HEK293 (cell line): Measurements from ENCODE around the gene TMEM259.

Experiments used
- CTCF ChIA-PET: fragments of 350-600 bp; formaldehyde crosslinking; extraction: SDS; loops from one replicate; lab custom pipeline; 2021; ENCODE audit warnings: antibody characterized with exemption; lab: Yijun Ruan, JAX
- POLR2A ChIA-PET: fragments of 300-600 bp; formaldehyde crosslinking; extraction: SDS; loops from one replicate; lab custom pipeline; 2020; ENCODE audit warnings: antibody characterized with exemption, inconsistent platforms; lab: Yijun Ruan, JAX
- H3K27ac ChIP-seq: fragments of 200-500 bp; sonication (Bioruptor generic); 2 replicates; pipeline ENCODE4 v1.5.1; 2014; ENCODE audit warnings: low read depth, low read length, control low read depth, inconsistent platforms; ENCODE audit errors: extremely low read depth
- H3K36me3 ChIP-seq, 2 experiments: fragments of 200-500 bp in 1 of 2; sonication (Bioruptor generic) in 1 of 2; 1 replicate in 1 of 2; 2 replicates in 1 of 2; pipeline ENCODE4 v1.5.1; 2014 to 2017; ENCODE audit warnings: inconsistent platforms in 2 of 2, low read length in 2 of 2; ENCODE audit not compliant: control insufficient read depth in 2 of 2, insufficient read depth in 1 of 2
- H3K4me1 ChIP-seq: fragments of 200-500 bp; sonication (Bioruptor generic); 2 replicates; pipeline ENCODE4 v1.5.1; 2014; ENCODE audit warnings: mild to moderate bottlenecking, low read length, inconsistent platforms; ENCODE audit not compliant: control insufficient read depth, insufficient read depth
- H3K4me3 ChIP-seq: 2 replicates; pipeline ENCODE4 v1.5.1; 2011; ENCODE audit warnings: low read depth, mild to moderate bottlenecking, control low read depth, low read length, moderate library complexity
- H3K9me3 ChIP-seq: fragments of 200-500 bp; sonication (Bioruptor generic); 2 replicates; pipeline ENCODE4 v1.5.1; 2014; ENCODE audit warnings: low read depth, low read length, inconsistent platforms; ENCODE audit not compliant: control insufficient read depth, insufficient read depth
- HOXA7 ChIP-seq: sonication (generic); formaldehyde crosslinking; IDR thresholded peaks from 2 replicates; pipeline ENCODE4 v1.8.1; 2022; ENCODE audit warnings: missing genetic modification reagents, borderline replicate concordance
- REPIN1 ChIP-seq: fragments of 450-650 bp; formaldehyde crosslinking; IDR thresholded peaks from 2 replicates; pipeline ENCODE4 v1.5.1; 2017; ENCODE audit warnings: missing biosample characterization, missing genetic modification characterization, low read depth
- SCRT2 ChIP-seq: fragments of 450-650 bp; formaldehyde crosslinking; IDR thresholded peaks from 2 replicates; pipeline ENCODE4 v1.5.1; 2016; ENCODE audit warnings: missing biosample characterization, missing genetic modification characterization
- SETDB1 ChIP-seq: IDR thresholded peaks from one replicate; pipeline ENCODE4 v1.6.1; 2017; ENCODE audit warnings: mild to moderate bottlenecking, low read length, moderate library complexity, mixed read lengths; ENCODE audit not compliant: insufficient read length
- ZNF157 ChIP-seq: fragments of 450-650 bp; formaldehyde crosslinking; IDR thresholded peaks from 2 replicates; pipeline ENCODE4 v1.5.1; 2016; ENCODE audit warnings: missing biosample characterization, missing genetic modification characterization
- ZNF202 ChIP-seq: fragments of 450-650 bp; formaldehyde crosslinking; IDR thresholded peaks from 2 replicates; pipeline ENCODE4 v1.5.1; 2016; ENCODE audit warnings: missing biosample characterization, missing genetic modification characterization, borderline replicate concordance
- ZNF24 ChIP-seq: fragments of 450-650 bp; formaldehyde crosslinking; IDR thresholded peaks from 2 replicates; pipeline ENCODE4 v1.5.1; 2016; ENCODE audit warnings: missing biosample characterization, missing genetic modification characterization
- ZNF274 ChIP-seq, 2 experiments: fragments of 200-500 bp in 1 of 2; fragments of 450-650 bp in 1 of 2; sonication (Bioruptor generic) in 1 of 2; formaldehyde crosslinking in 1 of 2; IDR thresholded peaks; 2 replicates each; pipeline versions ENCODE4 v1.5.1 to v1.6.1; 2014 to 2016; ENCODE audit warnings: borderline replicate concordance in 1 of 2, inconsistent platforms in 1 of 2, low read length in 1 of 2, missing biosample characterization in 1 of 2, missing genetic modification characterization in 1 of 2
- ZNF404 ChIP-seq: fragments of 450-650 bp; formaldehyde crosslinking; IDR thresholded peaks from 2 replicates; pipeline ENCODE4 v1.5.1; 2017; ENCODE audit warnings: missing biosample characterization, missing genetic modification characterization
- ZNF416 ChIP-seq: fragments of 450-650 bp; formaldehyde crosslinking; IDR thresholded peaks from 2 replicates; pipeline ENCODE4 v1.5.1; 2016; ENCODE audit warnings: missing biosample characterization, missing genetic modification characterization
- ZNF658 ChIP-seq: fragments of 450-650 bp; formaldehyde crosslinking; IDR thresholded peaks from 2 replicates; pipeline ENCODE4; 2016; ENCODE audit warnings: missing biosample characterization, missing genetic modification characterization
- ZNF670 ChIP-seq: fragments of 450-650 bp; formaldehyde crosslinking; IDR thresholded peaks from 2 replicates; pipeline ENCODE4 v1.5.1; 2016; ENCODE audit warnings: missing biosample characterization, missing genetic modification characterization, low read depth
- ZNF768 ChIP-seq: fragments of 450-650 bp; formaldehyde crosslinking; IDR thresholded peaks from 2 replicates; pipeline ENCODE4 v1.5.1; 2018; ENCODE audit warnings: missing biosample characterization, mild to moderate bottlenecking, missing genetic modification characterization
- ZNF837 ChIP-seq: fragments of 450-650 bp; formaldehyde crosslinking; IDR thresholded peaks from 2 replicates; pipeline ENCODE4 v1.5.1; 2016; ENCODE audit warnings: missing biosample characterization, missing genetic modification characterization
- TF ChIP-seq, protein P1 (sequence below): fragments of 450-650 bp; formaldehyde crosslinking; IDR thresholded peaks from 2 replicates; pipeline ENCODE4 v1.5.1; 2016; ENCODE audit warnings: missing biosample characterization, missing genetic modification characterization
- TF ChIP-seq, protein P2 (sequence below): fragments of 450-650 bp; formaldehyde crosslinking; IDR thresholded peaks from 2 replicates; pipeline ENCODE4 v1.5.1; 2016; ENCODE audit warnings: missing biosample characterization, missing genetic modification characterization
- TF ChIP-seq, protein P3 (sequence below): fragments of 450-650 bp; formaldehyde crosslinking; IDR thresholded peaks from 2 replicates; pipeline ENCODE4 v1.5.1; 2016; ENCODE audit warnings: missing biosample characterization, missing genetic modification characterization
- TF ChIP-seq, protein P4 (sequence below): fragments of 450-650 bp; formaldehyde crosslinking; IDR thresholded peaks from 2 replicates; pipeline ENCODE4 v1.5.1; 2017; ENCODE audit warnings: missing biosample characterization, missing genetic modification characterization

The TMEM259 gene

DNA sequence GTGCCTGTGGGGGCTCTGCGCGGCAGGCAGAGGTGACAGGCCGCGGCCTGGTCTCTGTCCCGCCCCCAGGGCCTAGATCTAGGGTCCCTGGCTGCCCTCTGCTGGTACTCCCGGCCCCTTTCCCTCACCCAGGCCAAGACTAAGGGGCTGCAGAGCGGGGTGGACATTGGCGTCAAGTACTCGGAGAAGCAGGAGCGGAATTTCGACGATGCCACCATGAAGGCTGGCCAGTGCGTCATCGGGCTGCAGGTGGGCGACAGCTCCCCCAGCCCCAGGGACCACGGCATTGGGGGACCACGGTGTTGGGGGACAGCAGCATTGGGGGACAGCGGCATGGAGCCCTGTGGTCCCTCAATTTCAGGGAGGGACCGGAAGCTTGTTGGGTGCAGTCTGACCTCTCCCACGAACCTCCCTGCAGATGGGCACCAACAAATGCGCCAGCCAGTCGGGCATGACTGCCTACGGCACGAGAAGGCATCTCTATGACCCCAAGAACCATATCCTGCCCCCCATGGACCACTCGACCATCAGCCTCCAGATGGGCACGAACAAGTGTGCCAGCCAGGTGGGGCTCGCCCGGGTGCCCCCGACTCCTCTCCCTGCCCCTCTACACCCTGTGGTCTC, 15.2 kb upstream of the TMEM259 start:
- Histone ChIP-seq H3K4me3 (no peak overlapping the region), H3K9me3 (no peaks in the 10 kb centered on the region), H3K36me3 (peaks cover 0 to 13% of the 10 kb centered on the region in 2 experiments; a peak in 1 of 3 replicates), H3K4me1 (no peaks in the 10 kb centered on the region), H3K27ac (no peak overlapping the region)
- POLR2A ChIA-PET: no interaction called here
- no peak for TF ChIP-seq ZNF24
- TF ChIP-seq, protein P1, sequence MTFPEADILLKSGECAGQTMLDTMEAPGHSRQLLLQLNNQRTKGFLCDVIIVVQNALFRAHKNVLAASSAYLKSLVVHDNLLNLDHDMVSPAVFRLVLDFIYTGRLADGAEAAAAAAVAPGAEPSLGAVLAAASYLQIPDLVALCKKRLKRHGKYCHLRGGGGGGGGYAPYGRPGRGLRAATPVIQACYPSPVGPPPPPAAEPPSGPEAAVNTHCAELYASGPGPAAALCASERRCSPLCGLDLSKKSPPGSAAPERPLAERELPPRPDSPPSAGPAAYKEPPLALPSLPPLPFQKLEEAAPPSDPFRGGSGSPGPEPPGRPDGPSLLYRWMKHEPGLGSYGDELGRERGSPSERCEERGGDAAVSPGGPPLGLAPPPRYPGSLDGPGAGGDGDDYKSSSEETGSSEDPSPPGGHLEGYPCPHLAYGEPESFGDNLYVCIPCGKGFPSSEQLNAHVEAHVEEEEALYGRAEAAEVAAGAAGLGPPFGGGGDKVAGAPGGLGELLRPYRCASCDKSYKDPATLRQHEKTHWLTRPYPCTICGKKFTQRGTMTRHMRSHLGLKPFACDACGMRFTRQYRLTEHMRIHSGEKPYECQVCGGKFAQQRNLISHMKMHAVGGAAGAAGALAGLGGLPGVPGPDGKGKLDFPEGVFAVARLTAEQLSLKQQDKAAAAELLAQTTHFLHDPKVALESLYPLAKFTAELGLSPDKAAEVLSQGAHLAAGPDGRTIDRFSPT: peak; percentile 85
- TF ChIP-seq, protein P2, sequence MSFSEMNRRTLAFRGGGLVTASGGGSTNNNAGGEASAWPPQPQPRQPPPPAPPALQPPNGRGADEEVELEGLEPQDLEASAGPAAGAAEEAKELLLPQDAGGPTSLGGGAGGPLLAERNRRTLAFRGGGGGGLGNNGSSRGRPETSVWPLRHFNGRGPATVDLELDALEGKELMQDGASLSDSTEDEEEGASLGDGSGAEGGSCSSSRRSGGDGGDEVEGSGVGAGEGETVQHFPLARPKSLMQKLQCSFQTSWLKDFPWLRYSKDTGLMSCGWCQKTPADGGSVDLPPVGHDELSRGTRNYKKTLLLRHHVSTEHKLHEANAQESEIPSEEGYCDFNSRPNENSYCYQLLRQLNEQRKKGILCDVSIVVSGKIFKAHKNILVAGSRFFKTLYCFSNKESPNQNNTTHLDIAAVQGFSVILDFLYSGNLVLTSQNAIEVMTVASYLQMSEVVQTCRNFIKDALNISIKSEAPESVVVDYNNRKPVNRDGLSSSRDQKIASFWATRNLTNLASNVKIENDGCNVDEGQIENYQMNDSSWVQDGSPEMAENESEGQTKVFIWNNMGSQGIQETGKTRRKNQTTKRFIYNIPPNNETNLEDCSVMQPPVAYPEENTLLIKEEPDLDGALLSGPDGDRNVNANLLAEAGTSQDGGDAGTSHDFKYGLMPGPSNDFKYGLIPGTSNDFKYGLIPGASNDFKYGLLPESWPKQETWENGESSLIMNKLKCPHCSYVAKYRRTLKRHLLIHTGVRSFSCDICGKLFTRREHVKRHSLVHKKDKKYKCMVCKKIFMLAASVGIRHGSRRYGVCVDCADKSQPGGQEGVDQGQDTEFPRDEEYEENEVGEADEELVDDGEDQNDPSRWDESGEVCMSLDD (tag by site-specific recombination): peak; percentile 36; the same call in 1 of the 2 replicates
- TF ChIP-seq, all 188 proteins: peak for 2
- CTCF ChIA-PET: no interaction called here

DNA sequence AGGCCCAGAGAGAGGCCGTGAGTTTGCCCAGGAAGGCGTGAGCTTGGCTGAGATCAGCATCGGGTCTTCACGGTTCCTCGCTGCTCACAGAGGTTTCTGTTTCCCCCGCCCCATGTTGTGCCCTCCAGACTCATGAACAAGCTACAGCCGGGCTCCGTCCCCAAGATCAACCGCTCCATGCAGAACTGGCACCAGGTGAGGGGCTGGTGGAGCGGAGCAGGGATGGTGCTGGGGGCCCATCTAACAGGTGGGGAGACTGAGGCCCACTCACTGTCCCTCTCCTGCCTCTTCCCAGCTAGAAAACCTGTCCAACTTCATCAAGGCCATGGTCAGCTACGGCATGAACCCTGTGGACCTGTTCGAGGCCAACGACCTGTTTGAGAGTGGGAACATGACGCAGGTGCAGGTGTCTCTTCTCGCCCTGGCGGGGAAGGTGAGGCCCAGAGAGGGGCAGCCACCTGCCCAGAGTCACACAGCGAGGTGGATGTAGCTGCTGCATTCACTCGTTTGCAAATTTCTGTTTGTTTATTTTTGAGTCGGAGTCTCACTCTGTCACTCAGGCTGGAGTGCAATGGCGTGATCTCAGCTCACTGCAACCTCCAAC, 11.4 kb upstream of the TMEM259 start:
- 0 out of 2 replicates have a peak, but pooled peaks have one; percentile 20 for TF ChIP-seq SCRT2 (tag by site-specific recombination)
- TF ChIP-seq ZNF768 (tag by site-specific recombination): peak; percentile 77; the same call in 1 of the 2 replicates
- TF ChIP-seq HOXA7 (CRISPR knock-in tag): no peak
- TF ChIP-seq, all 188 proteins: peak for 2
- CTCF ChIA-PET: interaction anchor here (0.6 kb wide), 1 partner anchor 98 kb away, joined by 3 read pairs; no protein-coding TSS in a partner anchor
- peaks cover 0 to 13% of the 10 kb centered on the region in 2 experiments; a peak in 1 of 3 replicates for H3K36me3 ChIP-seq
- no peak overlapping the region for H3K4me3 ChIP-seq
- 0 out of 2 replicates have a peak, but pooled peaks cover 2% of the 10 kb centered on the region for H3K4me1 ChIP-seq
- H3K27ac ChIP-seq: no peak overlapping the region
- POLR2A ChIA-PET: no interaction called here
- no peaks in the 10 kb centered on the region for H3K9me3 ChIP-seq

DNA sequence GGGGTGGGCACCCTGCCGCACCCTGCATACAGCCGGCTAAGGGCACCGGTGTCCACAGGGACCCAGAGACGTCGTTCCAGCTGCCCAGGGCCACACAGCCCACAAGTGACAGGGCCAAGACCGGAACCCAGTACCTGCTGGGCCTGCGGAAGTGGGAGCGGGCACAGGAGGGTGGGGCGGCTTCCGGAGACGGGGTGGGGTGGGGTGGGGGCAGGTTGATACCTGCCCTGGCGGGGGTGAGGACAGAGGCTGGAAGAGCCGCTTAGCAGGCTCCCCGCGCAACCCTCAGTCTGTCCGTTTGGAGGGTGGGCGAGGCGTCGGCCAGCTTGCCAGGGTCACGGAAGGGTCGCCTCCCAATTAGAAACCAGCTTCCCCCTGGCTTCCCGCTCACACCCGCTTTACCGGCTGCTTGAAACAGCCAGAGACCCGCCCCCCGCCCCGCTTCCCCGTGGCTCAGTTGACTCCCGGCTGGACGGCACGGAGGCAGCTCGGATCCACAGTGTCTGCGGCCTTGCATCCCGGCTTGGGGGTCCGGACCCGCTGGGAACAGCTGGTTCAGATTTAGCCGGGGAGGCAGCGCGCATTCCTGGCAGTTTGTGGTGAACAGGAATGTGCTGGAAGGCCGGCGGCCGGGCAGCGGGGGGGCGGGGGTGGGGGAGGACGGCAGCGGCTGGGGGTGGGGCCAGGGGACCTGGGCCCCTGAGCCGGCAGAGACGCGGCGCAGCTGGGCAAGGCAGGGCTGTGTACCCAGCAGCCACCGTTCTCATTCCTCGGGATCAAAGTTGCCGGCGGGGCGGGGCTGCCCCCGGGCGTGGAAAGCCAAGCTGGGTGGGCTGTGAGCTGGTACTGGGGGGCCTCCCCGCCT, 7.4 kb upstream of the TMEM259 start:
- peak overlapping the region; percentile 22; the same call in 1 of the 2 replicates for H3K27ac ChIP-seq
- H3K4me1 ChIP-seq: peaks cover 5% of the 10 kb centered on the region; the same call in 1 of the 2 replicates
- POLR2A ChIA-PET: interaction anchor here (0.6 to 6.2 kb wide), 9 partner anchors 11 to 241 kb away, joined by 3 to 60 read pairs (median 5); partner anchors contain the start of genes ABCA7, CIRBP and GPX4
- H3K9me3 ChIP-seq: no peaks in the 10 kb centered on the region
- H3K4me3 ChIP-seq: peak overlapping the region; percentile 42
- peaks cover 0 to 8% of the 10 kb centered on the region in 2 experiments; a peak in 1 of 3 replicates for H3K36me3 ChIP-seq
- CTCF ChIA-PET: interaction anchor here (0.6 to 1.4 kb wide), 4 partner anchors 11 to 305 kb away, joined by 3 read pairs; partner anchors contain the start of gene ABCA7
- TF ChIP-seq ZNF837 (tag by site-specific recombination): no peak
- TF ChIP-seq, protein P3, sequence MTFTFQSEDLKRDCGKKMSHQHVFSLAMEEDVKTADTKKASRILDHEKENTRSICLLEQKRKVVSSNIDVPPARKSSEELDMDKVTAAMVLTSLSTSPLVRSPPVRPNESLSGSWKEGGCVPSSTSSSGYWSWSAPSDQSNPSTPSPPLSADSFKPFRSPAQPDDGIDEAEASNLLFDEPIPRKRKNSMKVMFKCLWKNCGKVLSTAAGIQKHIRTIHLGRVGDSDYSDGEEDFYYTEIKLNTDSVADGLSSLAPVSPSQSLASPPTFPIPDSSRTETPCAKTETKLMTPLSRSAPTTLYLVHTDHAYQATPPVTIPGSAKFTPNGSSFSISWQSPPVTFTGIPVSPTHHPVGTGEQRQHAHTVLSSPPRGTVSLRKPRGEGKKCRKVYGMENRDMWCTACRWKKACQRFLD (tag by site-specific recombination): no peak
- no peak for TF ChIP-seq SETDB1
- no peak for TF ChIP-seq ZNF202 (tag by site-specific recombination)
- TF ChIP-seq, protein P4, sequence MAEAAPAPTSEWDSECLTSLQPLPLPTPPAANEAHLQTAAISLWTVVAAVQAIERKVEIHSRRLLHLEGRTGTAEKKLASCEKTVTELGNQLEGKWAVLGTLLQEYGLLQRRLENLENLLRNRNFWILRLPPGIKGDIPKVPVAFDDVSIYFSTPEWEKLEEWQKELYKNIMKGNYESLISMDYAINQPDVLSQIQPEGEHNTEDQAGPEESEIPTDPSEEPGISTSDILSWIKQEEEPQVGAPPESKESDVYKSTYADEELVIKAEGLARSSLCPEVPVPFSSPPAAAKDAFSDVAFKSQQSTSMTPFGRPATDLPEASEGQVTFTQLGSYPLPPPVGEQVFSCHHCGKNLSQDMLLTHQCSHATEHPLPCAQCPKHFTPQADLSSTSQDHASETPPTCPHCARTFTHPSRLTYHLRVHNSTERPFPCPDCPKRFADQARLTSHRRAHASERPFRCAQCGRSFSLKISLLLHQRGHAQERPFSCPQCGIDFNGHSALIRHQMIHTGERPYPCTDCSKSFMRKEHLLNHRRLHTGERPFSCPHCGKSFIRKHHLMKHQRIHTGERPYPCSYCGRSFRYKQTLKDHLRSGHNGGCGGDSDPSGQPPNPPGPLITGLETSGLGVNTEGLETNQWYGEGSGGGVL: 0 out of 2 replicates have a peak, but pooled peaks have one; percentile 21
- TF ChIP-seq ZNF416: no peak
- no peak for TF ChIP-seq ZNF274 (IDR thresholded peaks at IDR 0.05; ENCODE audit: low read length)
- TF ChIP-seq ZNF274 (tag by site-specific recombination; IDR thresholded peaks at IDR 0.05; ENCODE audit: borderline replicate concordance): no peak
- no peak for TF ChIP-seq ZNF404 (tag by site-specific recombination)
- TF ChIP-seq ZNF658 (tag by site-specific recombination): no peak
- TF ChIP-seq ZNF670 (tag by site-specific recombination): no peak
- TF ChIP-seq REPIN1 (tag by site-specific recombination): no peak
- TF ChIP-seq ZNF157: no peak
